ENCODE measurements around the gene MTHFSD.

MTHFSD gene

DNA sequence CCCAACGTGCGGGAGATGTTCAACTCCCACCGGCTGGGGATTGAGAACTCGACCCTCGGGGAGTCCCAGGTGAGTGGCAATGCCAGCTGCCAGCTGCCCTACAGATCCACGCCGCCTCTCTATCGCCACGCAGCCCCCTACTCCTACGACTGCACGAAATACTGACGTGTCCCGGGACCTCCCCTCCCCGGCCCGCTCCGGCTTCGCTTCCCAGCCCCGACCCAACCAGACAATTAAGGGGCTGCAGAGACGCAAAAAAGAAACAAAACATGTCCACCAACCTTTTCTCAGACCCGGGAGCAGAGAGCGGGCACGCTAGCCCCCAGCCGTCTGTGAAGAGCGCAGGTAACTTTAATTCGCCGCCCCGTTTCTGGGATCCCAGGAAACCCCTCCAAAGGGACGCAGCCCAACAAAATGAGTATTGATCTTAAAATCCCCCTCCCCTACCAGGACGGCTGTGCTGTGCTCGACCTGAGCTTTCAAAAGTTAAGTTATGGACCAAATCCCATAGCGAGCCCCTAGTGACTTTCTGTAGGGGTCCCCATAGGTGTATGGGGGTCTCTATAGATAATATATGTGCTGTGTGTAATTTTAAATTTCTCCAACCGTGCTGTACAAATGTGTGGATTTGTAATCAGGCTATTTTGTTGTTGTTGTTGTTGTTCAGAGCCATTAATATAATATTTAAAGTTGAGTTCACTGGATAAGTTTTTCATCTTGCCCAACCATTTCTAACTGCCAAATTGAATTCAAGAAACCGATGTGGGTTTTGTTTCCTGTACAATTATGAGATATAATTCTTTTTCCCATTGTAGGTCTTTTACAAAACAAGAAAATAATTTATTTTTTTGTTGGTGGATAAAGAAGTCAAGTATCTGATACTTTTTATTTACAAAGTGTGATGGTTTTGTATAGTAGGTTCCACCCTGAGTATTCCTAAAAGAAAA, 13.9 kb upstream of the MTHFSD start:
- no peak for DNase-seq

DNA sequence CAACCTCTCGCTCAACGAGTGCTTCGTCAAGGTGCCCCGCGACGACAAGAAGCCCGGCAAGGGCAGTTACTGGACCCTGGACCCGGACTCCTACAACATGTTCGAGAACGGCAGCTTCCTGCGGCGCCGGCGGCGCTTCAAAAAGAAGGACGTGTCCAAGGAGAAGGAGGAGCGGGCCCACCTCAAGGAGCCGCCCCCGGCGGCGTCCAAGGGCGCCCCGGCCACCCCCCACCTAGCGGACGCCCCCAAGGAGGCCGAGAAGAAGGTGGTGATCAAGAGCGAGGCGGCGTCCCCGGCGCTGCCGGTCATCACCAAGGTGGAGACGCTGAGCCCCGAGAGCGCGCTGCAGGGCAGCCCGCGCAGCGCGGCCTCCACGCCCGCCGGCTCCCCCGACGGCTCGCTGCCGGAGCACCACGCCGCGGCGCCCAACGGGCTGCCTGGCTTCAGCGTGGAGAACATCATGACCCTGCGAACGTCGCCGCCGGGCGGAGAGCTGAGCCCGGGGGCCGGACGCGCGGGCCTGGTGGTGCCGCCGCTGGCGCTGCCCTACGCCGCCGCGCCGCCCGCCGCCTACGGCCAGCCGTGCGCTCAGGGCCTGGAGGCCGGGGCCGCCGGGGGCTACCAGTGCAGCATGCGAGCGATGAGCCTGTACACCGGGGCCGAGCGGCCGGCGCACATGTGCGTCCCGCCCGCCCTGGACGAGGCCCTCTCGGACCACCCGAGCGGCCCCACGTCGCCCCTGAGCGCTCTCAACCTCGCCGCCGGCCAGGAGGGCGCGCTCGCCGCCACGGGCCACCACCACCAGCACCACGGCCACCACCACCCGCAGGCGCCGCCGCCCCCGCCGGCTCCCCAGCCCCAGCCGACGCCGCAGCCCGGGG, 12.9 kb upstream of the MTHFSD start:
- no peak for DNase-seq

DNA sequence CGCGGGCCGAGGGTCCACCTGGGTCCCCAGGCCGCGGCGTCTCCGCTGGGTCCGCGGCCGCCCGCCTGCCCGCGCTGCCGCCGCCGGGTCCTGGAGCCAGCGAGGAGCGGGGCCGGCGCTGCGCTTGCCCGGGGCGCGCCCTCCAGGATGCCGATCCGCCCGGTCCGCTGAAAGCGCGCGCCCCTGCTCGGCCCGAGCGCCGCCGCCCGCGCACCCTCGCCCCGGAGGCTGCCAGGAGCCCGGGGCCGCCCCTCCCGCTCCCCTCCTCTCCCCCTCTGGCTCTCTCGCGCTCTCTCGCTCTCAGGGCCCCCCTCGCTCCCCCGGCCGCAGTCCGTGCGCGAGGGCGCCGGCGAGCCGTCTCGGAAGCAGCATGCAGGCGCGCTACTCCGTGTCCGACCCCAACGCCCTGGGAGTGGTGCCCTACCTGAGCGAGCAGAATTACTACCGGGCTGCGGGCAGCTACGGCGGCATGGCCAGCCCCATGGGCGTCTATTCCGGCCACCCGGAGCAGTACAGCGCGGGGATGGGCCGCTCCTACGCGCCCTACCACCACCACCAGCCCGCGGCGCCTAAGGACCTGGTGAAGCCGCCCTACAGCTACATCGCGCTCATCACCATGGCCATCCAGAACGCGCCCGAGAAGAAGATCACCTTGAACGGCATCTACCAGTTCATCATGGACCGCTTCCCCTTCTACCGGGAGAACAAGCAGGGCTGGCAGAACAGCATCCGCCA, 12.1 kb upstream of the MTHFSD start:
- no peak for DNase-seq

DNA sequence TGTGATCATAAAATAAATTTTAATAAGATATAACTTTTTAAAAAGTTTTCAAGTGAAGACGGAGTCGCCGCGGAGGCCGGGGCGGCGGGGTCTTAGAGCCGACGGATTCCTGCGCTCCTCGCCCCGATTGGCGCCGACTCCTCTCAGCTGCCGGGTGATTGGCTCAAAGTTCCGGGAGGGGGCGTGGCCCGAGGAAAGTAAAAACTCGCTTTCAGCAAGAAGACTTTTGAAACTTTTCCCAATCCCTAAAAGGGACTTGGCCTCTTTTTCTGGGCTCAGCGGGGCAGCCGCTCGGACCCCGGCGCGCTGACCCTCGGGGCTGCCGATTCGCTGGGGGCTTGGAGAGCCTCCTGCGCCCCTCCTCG, 11.5 kb upstream of the MTHFSD start, which contains the start of gene FOXC2:
FOXC2 (plus strand) TSS at position 229 of the 365 bp plus-strand sequence. CDS start 507 bp downstream, outside the sequence.
- DNase-seq, result peak; percentile 68

DNA sequence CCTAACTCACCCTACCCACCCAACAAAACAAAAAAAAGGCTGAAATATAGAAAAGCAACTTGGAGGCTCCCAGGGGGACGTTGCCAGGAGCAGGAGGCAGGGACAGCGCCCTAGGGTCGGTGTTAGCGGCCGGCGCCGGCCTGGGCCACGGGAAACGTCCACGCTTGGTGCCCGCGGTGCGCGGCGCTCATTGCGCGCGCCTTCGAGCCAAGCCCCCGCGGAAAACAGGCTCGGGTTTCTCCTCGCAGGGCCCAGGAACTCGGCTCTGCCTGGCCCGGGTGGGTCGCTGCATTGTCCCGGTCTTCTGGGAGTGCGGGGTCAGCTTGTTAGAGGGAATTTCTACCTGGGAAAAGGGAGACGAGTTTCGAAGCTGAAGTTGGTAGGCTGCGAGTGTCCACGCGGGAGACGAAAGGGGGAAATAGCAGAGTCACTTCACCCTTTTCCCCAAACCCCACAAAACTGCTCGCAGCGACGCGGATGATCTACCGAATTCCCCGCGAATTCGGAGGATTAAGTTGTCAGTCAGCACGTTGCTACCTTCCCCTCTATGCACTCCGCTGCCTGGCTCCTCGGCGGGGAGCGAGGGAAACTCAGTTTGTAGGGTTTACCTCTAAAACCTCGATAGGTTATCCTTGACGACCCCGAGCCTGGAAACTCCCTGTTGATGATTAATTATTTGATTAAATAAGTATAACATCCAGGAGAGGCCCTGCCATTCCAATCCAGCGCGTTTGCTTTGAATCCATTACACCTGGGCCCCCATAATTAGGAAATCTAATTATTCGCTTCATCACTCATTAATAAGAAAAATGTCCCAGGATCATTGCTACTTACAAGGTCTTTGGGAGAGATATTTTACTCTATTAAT, 10.8 kb upstream of the MTHFSD start:
- DNase-seq, result no peak

GRCh38 chr16:86565181-86565631, 10.2 kb upstream of the MTHFSD start:
- DNase-seq, result no peak

- DNase-seq, result peak; percentile 83
These were observed 8.7 kb upstream of the MTHFSD start for GRCh38 chr16:86563469-86564345.

DNA sequence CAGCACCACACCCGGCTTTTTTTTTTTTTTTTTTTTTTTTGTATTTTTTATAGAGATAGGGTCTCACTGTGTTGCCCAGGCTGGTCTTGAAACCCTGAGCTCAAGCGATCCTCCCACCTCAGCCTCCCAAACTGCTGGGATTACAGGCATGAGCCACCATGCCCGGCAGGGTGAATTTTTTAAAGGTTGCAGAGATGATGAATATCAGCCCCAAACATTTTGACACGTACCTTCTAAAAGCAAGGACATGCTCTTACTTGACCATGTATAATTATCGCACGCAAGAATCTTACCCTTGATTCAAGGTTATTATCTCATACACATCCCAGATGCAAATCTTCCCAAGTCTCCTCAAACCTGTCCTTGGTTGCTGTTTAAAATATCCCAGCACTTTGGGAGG, 7.3 kb upstream of the MTHFSD start:
- no peak for DNase-seq

DNA sequence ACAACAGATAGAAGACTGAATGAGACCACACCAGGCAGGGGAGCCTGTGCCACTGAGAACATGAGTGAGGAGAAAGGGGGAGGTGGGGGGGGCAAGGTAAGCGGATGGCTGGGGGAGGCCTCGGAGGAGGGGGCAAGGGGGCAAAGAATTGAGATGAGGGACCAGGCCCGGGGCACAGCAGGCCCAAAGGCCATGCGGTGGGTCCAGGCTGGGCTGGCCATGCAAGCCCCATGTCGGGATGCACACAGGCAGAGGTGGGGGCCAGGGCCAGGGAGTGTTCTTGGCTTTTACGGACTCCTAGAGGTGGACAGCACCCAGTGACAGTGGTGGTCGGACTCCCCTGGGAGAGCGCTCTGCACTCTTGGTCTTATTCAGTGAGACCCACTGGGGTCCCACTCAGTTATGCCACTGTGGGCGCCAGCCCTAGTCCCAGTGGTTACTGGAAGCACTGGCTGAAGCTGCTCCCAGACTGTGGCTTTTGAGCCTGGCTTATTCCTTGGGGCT, 4.8 kb upstream of the MTHFSD start:
- no peak for DNase-seq

- no peak for DNase-seq
These were observed 3.5 kb upstream of the MTHFSD start for GRCh38 chr16:86558355-86559193.

- DNase-seq, result no peak
These were observed 2.6 kb upstream of the MTHFSD start for GRCh38 chr16:86557587-86557986.

DNA sequence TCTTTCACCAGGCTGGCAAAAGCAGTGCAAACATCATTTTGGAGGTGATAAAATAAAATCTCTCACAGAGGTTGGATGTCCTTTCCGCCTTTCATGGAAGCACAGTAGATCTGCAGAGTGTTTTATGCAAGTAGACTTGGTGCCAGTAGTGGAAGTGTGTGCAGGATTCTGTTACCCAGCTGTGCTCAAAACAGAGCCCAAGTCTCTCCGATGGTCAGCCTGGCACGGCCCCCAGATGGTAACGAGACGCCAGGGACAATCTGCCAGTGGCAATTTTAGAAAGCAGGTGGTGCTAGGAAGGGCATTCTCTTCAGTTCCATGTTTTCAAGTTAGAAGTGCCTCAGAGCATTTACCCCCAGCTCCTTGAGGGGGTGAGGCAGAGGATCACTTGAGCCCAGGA, 1.5 kb upstream of the MTHFSD start:
- DNase-seq, result no peak

- no peak for DNase-seq
These were observed 655 bp upstream of the MTHFSD start for GRCh38 chr16:86555704-86556075.

DNA sequence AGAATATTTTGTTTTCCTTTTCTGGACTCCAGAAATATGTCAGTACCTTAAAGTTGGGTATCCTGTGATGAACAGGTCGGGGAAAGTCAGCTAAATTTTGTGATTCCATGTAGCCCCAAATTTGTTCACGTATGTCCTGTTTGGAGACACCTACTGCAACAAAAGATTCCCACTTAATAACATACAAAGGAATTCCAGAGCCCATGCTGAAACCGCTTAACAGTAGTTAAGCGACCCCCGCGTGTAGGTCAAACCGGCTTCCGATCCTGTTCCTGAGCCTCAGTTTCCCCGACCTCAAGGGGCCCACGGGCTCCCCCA, 477 bp downstream of the MTHFSD start:
- DNase-seq, result no peak

DNA sequence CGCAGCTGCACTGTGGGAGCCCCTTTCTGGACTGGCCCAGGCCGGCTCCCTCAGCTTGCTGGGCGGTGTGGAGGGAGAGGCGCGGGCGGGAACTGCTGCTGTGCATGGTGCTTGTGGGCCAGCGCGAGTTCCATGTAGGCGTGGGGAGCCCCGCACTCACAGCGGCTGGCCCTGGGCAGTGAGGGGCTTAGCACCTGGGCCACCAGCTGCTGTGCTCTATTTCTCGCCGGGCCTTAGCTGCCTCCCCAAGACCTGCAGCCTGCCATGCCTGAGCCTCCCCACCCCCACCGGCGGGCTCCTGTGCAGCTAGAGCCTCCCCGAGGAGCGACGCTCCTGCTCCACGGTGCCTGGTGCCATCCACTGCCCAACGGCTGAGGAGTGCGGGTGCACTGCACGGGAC, 1.7 kb downstream of the MTHFSD start:
- no peak for DNase-seq

- no peak for DNase-seq
These were observed 4.8 kb downstream of the MTHFSD start for GRCh38 chr16:86550281-86550680.

GRCh38 chr16:86549893-86550190, 5.2 kb downstream of the MTHFSD start:
- DNase-seq, result no peak

DNA sequence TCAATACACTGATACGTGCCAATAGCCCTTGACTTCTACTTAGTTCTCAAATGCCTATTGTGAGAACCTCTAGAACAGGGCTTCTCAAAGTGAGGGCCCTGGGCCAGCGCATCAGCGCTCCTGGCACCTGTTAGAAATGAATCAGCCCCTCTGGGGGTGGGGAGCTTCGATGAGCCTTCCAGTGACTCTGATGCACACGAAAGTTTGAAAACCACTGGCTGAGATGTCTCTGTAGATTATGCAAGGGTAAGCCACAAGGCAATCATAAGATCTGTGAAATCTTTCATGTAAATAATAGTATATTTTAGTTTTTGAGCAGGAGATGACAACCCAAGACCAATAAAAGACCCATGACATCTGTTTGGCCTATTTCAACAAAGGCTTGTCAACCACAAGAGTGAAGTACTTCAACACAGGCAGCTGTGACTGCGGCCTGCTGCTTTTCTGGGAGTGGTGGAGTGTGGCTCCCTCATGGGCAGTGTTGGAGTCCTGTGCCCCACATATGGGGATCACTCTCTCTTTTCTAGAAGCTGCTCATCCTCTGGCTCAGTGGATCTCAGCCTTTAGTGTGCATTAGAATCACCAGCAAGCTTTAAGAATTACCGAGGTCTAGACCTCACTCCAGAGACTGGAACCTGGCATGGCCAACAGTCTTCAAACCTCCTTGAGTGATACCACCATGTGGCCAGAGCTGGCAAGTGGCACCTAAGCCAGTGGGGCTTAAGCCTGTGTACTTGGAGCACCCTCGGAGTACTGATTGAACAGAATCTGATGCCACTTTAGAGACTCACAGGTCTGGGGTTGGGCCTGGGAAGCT, 5.8 kb downstream of the MTHFSD start:
- DNase-seq, result no peak

- no peak for DNase-seq
These were observed 7.7 kb downstream of the MTHFSD start for GRCh38 chr16:86547286-86547685.

Data from stimulated activated CD4-positive, alpha-beta T cell treated with anti-CD3 and anti-CD28 coated beads, Interleukin-4, amount 100 ng/mL, for 1 hour (primary cell).